Brain microvascular endothelial cell (primary cell): ENCODE data around the gene FAM174C.

Experiments
- DNase-seq: peaks from one replicate; pipeline ENCODE4 v3.0.0-alpha.2; 2020
- H3K27ac ChIP-seq: fragments of 250-450 bp; sonication (Bioruptor Pico); 2 replicates; pipeline ENCODE4 v1.5.1; 2020; ENCODE audit warnings: mild to moderate bottlenecking, moderate library complexity
- H3K27me3 ChIP-seq: fragments of 250-450 bp; sonication (Bioruptor Pico); replicated peaks from 2 replicates; pipeline ENCODE4 v1.5.1; 2020; ENCODE audit warnings: mild to moderate bottlenecking
- H3K36me3 ChIP-seq: fragments of 250-450 bp; sonication (Bioruptor Pico); replicated peaks from 2 replicates; pipeline ENCODE4 v1.5.1; 2020; ENCODE audit warnings: mild to moderate bottlenecking
- H3K4me3 ChIP-seq: 2 replicates; pipeline ENCODE4 v1.5.1; 2011; ENCODE audit warnings: low read depth, mild to moderate bottlenecking, control low read depth, low read length, moderate library complexity
- CTCF ChIP-seq: IDR thresholded peaks from 2 replicates; pipeline ENCODE4 v1.5.1; 2011; ENCODE audit warnings: low read depth, mild to moderate bottlenecking, moderate library complexity, low read length, control low read depth, inconsistent platforms; ENCODE audit errors: missing control alignments
- in situ Hi-C: cut with HindIII; loops from 2 replicates; pipeline ENCODE4 v1.10.0; 2017; ENCODE audit warnings: low sequenced_read_pairs, low pct_ligation_motif_present

The FAM174C gene

GRCh38 chr19:1236576-1236975, 38.8 kb upstream of the FAM174C start:
- no peak for DNase-seq
- in situ Hi-C loops: loop anchor here (25.0 kb wide), 1 partner anchor 124 kb away; the partner anchor contains the start of gene GPX4
- Histone ChIP-seq H3K27ac (no peak overlapping the region), H3K4me3 (peak overlapping the region; percentile 72), H3K36me3 (peaks cover 27% of the 10 kb centered on the region), H3K27me3 (no peaks in the 10 kb centered on the region)
- TF ChIP-seq CTCF: no peak

GRCh38 chr19:1237027-1237659, 38.2 kb upstream of the FAM174C start:
- H3K27me3 ChIP-seq: no peaks in the 10 kb centered on the region
- TF ChIP-seq CTCF: no peak
- DNase-seq: no peak
- peaks cover 27% of the 10 kb centered on the region for H3K36me3 ChIP-seq
- in situ Hi-C loops: loop anchor here (25.0 kb wide), 1 partner anchor 125 kb away; the partner anchor contains the start of gene GPX4
- H3K4me3 ChIP-seq: peak overlapping the region; percentile 72
- no peak overlapping the region for H3K27ac ChIP-seq

- Histone ChIP-seq H3K36me3 (peaks cover 27% of the 10 kb centered on the region), H3K4me3 (peak within 1 kb of the TSS; percentile 72), H3K27me3 (no peaks in the 10 kb centered on the region), H3K27ac (no peak within 1 kb of the TSS)
- TF ChIP-seq CTCF: no peak
- no peak for DNase-seq
- in situ Hi-C loops: loop anchor here (25.0 kb wide), 1 partner anchor 126 kb away; the partner anchor contains the start of gene GPX4
Observed at GRCh38 chr19:1237754-1238368, 37.5 kb upstream of the FAM174C start, which contains the start of gene CBARP. TSS of gene CBARP (minus strand) at chr19:1238005. CDS start at chr19:1236100, 1,905 bp downstream.

- Histone ChIP-seq H3K27me3 (no peaks in the 10 kb centered on the region), H3K27ac (no peak overlapping the region), H3K36me3 (peaks cover 21% of the 10 kb centered on the region), H3K4me3 (peak overlapping the region; percentile 72)
- in situ Hi-C loops: loop anchor here (25.0 kb wide), 1 partner anchor 126 kb away; the partner anchor contains the start of gene GPX4
- TF ChIP-seq CTCF: no peak
- no peak for DNase-seq
Observed at GRCh38 chr19:1238369-1239303, 36.7 kb upstream of the FAM174C start.

GRCh38 chr19:1239420-1239795, 35.9 kb upstream of the FAM174C start:
- in situ Hi-C loops: loop anchor here (25.0 kb wide), 1 partner anchor 127 kb away; the partner anchor contains the start of gene GPX4
- Histone ChIP-seq H3K27ac (no peak overlapping the region), H3K4me3 (no peak overlapping the region), H3K27me3 (no peaks in the 10 kb centered on the region), H3K36me3 (peaks cover 14% of the 10 kb centered on the region)
- no peak for DNase-seq
- no peak for TF ChIP-seq CTCF
